ENCODE measurements around the gene HYDIN.

HYDIN gene

DNA sequence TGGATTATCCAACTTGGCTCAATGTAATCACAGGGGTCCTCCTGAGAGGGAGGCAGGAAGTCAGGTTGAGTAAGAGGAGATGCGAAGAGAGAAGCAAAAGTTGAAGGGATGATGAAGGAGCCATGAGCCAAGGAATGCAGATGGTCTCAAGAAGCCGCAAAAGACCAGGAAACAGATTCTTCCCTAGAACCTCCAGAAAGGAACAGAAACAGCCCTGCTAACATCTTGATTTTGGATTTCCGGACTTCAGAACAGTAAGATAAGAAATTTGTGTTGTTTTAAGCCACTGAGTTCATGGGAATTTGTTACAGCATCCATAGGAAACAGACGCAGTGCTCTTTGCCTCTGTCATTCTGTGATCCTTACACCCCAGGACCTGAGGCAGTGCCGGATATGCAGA lies 31.9 kb upstream of the HYDIN start:
- H3K56ac ChIP-seq (ENCODE audit: low read length), result no peak overlapping the region
- no peak for DNase-seq
- no peak overlapping the region for H3K27ac ChIP-seq (ENCODE audit: low read depth, low read length)
- H2AK5ac ChIP-seq (ENCODE audit: low read length), result no peak overlapping the region
- H3K79me1 ChIP-seq (ENCODE audit: low read length), result no peaks in the 10 kb centered on the region
- H2BK120ac ChIP-seq (ENCODE audit: low read depth, low read length), result no peak overlapping the region
- H3K4me3 ChIP-seq (ENCODE audit: low read length), result no peak overlapping the region
- no peak overlapping the region for H3K9ac ChIP-seq (ENCODE audit: low read length)
- no CpG with 5 or more reads among the region's 5 CpGs for WGBS (ENCODE audit: extremely low coverage, insufficient coverage, low lambda C conversion rate)
- no peak overlapping the region for H3K4me2 ChIP-seq (ENCODE audit: low read length)
- H3K36me3 ChIP-seq (ENCODE audit: control insufficient read depth, insufficient read depth, low read length), result no peaks in the 10 kb centered on the region
- H3K79me2 ChIP-seq (ENCODE audit: control insufficient read depth, insufficient read depth, low read length), result no peaks in the 10 kb centered on the region
- no peak overlapping the region for H4K5ac ChIP-seq (ENCODE audit: low read length)
- no peak overlapping the region for H2BK15ac ChIP-seq (replicated peaks; ENCODE audit: low read depth)
- no peak overlapping the region for H3K23ac ChIP-seq (ENCODE audit: low read length)
- H3K4me1 ChIP-seq (ENCODE audit: control insufficient read depth, low read depth, low read length), result no peaks in the 10 kb centered on the region
- H3K18ac ChIP-seq (ENCODE audit: low read length), result no peak overlapping the region
- no peak overlapping the region for H2BK5ac ChIP-seq (ENCODE audit: low read length)
- H3K4ac ChIP-seq (ENCODE audit: low read depth, low read length), result no peak overlapping the region
- H3K27me3 ChIP-seq (ENCODE audit: insufficient read depth, low read length, poor library complexity), result no peaks in the 10 kb centered on the region
- no peak overlapping the region for H4K8ac ChIP-seq (ENCODE audit: low read depth, low read length)

DNA sequence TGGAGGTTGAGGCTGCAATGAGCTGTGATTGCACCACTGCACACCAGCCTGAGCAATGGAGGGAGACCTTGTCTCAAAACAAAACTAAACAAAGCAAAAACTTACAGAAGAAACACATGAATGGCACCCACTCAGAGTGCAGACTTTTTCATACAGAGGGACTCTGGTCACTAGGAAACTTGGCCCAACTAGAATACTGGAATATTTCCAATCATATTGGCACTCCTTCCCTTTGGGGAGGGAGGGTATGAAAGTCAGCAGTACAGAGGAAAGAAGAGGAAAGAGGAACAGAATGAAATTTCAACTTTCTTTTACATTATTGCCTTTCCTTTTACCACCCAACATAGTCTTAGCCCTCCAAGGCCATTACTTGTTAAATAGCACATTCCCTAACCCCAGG lies 30.5 kb upstream of the HYDIN start:
- H2BK5ac ChIP-seq (ENCODE audit: low read length), result no peak overlapping the region
- H3K27me3 ChIP-seq (ENCODE audit: insufficient read depth, low read length, poor library complexity), result no peaks in the 10 kb centered on the region
- no peaks in the 10 kb centered on the region for H3K4me1 ChIP-seq (ENCODE audit: control insufficient read depth, low read depth, low read length)
- H3K23ac ChIP-seq (ENCODE audit: low read length), result no peak overlapping the region
- H4K5ac ChIP-seq (ENCODE audit: low read length), result no peak overlapping the region
- DNase-seq, result no peak
- H3K27ac ChIP-seq (ENCODE audit: low read depth, low read length), result no peak overlapping the region
- H3K36me3 ChIP-seq (ENCODE audit: control insufficient read depth, insufficient read depth, low read length), result no peaks in the 10 kb centered on the region
- no peak overlapping the region for H3K18ac ChIP-seq (ENCODE audit: low read length)
- no peak overlapping the region for H4K8ac ChIP-seq (ENCODE audit: low read depth, low read length)
- H3K4ac ChIP-seq (ENCODE audit: low read depth, low read length), result no peak overlapping the region
- no peak overlapping the region for H2BK120ac ChIP-seq (ENCODE audit: low read depth, low read length)
- H2AK5ac ChIP-seq (ENCODE audit: low read length), result no peak overlapping the region
- H3K4me3 ChIP-seq (ENCODE audit: low read length), result no peak overlapping the region
- no peak overlapping the region for H3K4me2 ChIP-seq (ENCODE audit: low read length)
- no peak overlapping the region for H3K9ac ChIP-seq (ENCODE audit: low read length)
- H3K79me1 ChIP-seq (ENCODE audit: low read length), result no peaks in the 10 kb centered on the region
- H3K79me2 ChIP-seq (ENCODE audit: control insufficient read depth, insufficient read depth, low read length), result no peaks in the 10 kb centered on the region
- no peak overlapping the region for H2BK15ac ChIP-seq (replicated peaks; ENCODE audit: low read depth)
- H3K56ac ChIP-seq (ENCODE audit: low read length), result no peak overlapping the region

DNA sequence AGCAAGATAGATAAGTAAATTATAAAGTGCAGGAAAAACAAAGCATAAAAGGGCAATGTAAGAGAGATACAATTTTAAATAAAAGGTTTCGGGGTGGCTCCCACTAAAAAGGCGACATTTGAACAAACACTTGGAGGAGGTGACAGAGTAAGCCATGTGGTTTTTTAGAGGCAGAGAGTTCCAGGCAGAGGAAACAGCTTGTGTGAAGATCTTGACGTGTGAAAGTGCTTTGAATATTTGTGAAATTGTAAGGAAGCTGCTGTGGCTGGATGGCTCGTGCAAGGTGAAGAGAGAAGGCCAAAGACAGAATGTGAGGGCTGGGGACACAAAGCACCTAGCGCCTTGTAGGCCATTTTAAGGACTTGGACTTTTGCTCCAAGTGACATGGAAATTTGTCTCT lies 28.6 kb upstream of the HYDIN start:
- H3K36me3 ChIP-seq (ENCODE audit: control insufficient read depth, insufficient read depth, low read length), result no peaks in the 10 kb centered on the region
- no CpG with 5 or more reads among the region's 5 CpGs for WGBS (ENCODE audit: extremely low coverage, insufficient coverage, low lambda C conversion rate)
- no peak overlapping the region for H3K4me3 ChIP-seq (ENCODE audit: low read length)
- H3K79me1 ChIP-seq (ENCODE audit: low read length), result no peaks in the 10 kb centered on the region
- H4K8ac ChIP-seq (ENCODE audit: low read depth, low read length), result no peak overlapping the region
- H2BK120ac ChIP-seq (ENCODE audit: low read depth, low read length), result no peak overlapping the region
- no peak overlapping the region for H2AK5ac ChIP-seq (ENCODE audit: low read length)
- H3K18ac ChIP-seq (ENCODE audit: low read length), result no peak overlapping the region
- DNase-seq, result no peak
- no peak overlapping the region for H4K5ac ChIP-seq (ENCODE audit: low read length)
- no peak overlapping the region for H3K4me2 ChIP-seq (ENCODE audit: low read length)
- H3K56ac ChIP-seq (ENCODE audit: low read length), result no peak overlapping the region
- H3K27ac ChIP-seq (ENCODE audit: low read depth, low read length), result no peak overlapping the region
- H3K27me3 ChIP-seq (ENCODE audit: insufficient read depth, low read length, poor library complexity), result no peaks in the 10 kb centered on the region
- no peak overlapping the region for H3K23ac ChIP-seq (ENCODE audit: low read length)
- no peak overlapping the region for H3K4ac ChIP-seq (ENCODE audit: low read depth, low read length)
- H3K79me2 ChIP-seq (ENCODE audit: control insufficient read depth, insufficient read depth, low read length), result no peaks in the 10 kb centered on the region
- no peak overlapping the region for H2BK15ac ChIP-seq (replicated peaks; ENCODE audit: low read depth)
- no peak overlapping the region for H2BK5ac ChIP-seq (ENCODE audit: low read length)
- no peaks in the 10 kb centered on the region for H3K4me1 ChIP-seq (ENCODE audit: control insufficient read depth, low read depth, low read length)
- H3K9ac ChIP-seq (ENCODE audit: low read length), result no peak overlapping the region

DNA sequence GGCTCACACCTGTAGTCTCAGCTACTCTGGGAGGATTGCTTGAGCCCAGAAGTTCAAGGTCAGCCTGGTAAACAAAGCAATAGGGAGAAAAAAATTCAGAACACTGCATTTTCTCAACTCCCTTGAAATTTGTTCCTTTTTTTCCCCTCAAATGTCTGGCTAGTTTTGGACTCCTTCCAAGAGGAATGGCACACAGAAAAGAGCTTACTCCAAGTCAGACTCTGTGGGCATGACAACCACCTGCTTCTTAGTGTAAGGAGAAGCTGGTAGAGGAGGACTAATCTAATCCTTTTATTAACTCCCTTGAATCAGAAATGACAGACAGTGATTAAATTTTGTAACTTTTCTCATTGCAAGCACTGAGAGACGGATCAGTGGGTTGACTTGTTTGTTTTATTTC lies 27.9 kb upstream of the HYDIN start:
- H3K23ac ChIP-seq (ENCODE audit: low read length), result no peak overlapping the region
- no peaks in the 10 kb centered on the region for H3K79me1 ChIP-seq (ENCODE audit: low read length)
- H3K79me2 ChIP-seq (ENCODE audit: control insufficient read depth, insufficient read depth, low read length), result no peaks in the 10 kb centered on the region
- no peak overlapping the region for H2BK120ac ChIP-seq (ENCODE audit: low read depth, low read length)
- no peak for DNase-seq
- H2AK5ac ChIP-seq (ENCODE audit: low read length), result no peak overlapping the region
- no peaks in the 10 kb centered on the region for H3K36me3 ChIP-seq (ENCODE audit: control insufficient read depth, insufficient read depth, low read length)
- no peak overlapping the region for H3K56ac ChIP-seq (ENCODE audit: low read length)
- H4K5ac ChIP-seq (ENCODE audit: low read length), result no peak overlapping the region
- no peak overlapping the region for H2BK15ac ChIP-seq (replicated peaks; ENCODE audit: low read depth)
- no peak overlapping the region for H3K4ac ChIP-seq (ENCODE audit: low read depth, low read length)
- no peaks in the 10 kb centered on the region for H3K27me3 ChIP-seq (ENCODE audit: insufficient read depth, low read length, poor library complexity)
- no peak overlapping the region for H3K18ac ChIP-seq (ENCODE audit: low read length)
- H2BK5ac ChIP-seq (ENCODE audit: low read length), result no peak overlapping the region
- no peak overlapping the region for H4K8ac ChIP-seq (ENCODE audit: low read depth, low read length)
- H3K4me2 ChIP-seq (ENCODE audit: low read length), result no peak overlapping the region
- no CpG with 5 or more reads among the region's 1 CpG for WGBS (ENCODE audit: extremely low coverage, insufficient coverage, low lambda C conversion rate)
- H3K4me1 ChIP-seq (ENCODE audit: control insufficient read depth, low read depth, low read length), result no peaks in the 10 kb centered on the region
- no peak overlapping the region for H3K9ac ChIP-seq (ENCODE audit: low read length)
- H3K4me3 ChIP-seq (ENCODE audit: low read length), result no peak overlapping the region
- H3K27ac ChIP-seq (ENCODE audit: low read depth, low read length), result no peak overlapping the region

DNA sequence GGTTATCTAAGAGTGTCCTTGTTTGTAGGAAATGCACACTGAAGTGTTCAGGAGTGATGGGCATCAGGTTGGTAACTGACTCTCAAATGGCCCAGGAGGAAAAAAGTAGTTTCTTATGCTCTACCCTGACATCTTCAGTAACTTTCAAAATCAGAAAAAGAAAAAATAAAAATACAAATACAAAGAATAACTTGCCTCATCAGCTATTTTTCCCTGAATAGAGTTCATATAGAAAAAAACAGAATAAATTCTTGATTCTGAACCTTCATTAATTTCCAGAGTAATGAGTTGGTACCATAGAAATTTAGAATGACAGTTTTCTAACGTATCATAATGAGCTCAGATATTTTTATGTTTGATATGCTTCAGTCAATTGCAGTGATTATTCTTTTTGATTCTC lies 27.2 kb upstream of the HYDIN start:
- H2AK5ac ChIP-seq (ENCODE audit: low read length), result no peak overlapping the region
- no peak overlapping the region for H2BK15ac ChIP-seq (replicated peaks; ENCODE audit: low read depth)
- WGBS (ENCODE audit: extremely low coverage, insufficient coverage, low lambda C conversion rate), result no CpG with 5 or more reads among the region's 1 CpG

DNA sequence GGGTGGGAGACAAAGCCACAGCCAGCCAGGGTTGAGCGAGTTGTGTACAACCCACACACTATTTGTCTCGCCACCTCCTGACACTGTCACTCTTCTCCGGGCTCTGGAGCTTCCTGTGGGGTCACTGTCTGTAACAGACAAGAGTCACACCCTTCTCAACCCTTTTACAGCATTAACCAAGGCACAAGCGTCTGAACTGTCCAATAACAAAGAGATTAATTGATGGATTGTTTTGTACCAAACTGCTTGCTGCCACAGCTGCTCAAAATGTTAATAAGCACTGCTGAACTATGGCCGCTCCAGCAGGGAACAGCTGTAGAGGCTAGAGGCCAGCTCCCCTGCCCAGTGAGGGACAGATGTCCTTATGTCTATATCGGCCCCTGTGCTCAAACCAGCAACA lies 25.2 kb upstream of the HYDIN start:
- Histone ChIP-seq H3K23ac (ENCODE audit: low read length) (no peak overlapping the region), H4K5ac (ENCODE audit: low read length) (no peak overlapping the region), H3K56ac (ENCODE audit: low read length) (no peak overlapping the region), H4K8ac (ENCODE audit: low read depth, low read length) (no peak overlapping the region), H3K4ac (ENCODE audit: low read depth, low read length) (no peak overlapping the region), H3K27me3 (ENCODE audit: insufficient read depth, low read length, poor library complexity) (no peaks in the 10 kb centered on the region), H3K4me2 (ENCODE audit: low read length) (no peak overlapping the region), H2AK5ac (ENCODE audit: low read length) (no peak overlapping the region), H3K18ac (ENCODE audit: low read length) (no peak overlapping the region), H3K9ac (ENCODE audit: low read length) (no peak overlapping the region), H3K79me2 (ENCODE audit: control insufficient read depth, insufficient read depth, low read length) (no peaks in the 10 kb centered on the region), H2BK15ac (replicated peaks; ENCODE audit: low read depth) (no peak overlapping the region), H3K27ac (ENCODE audit: low read depth, low read length) (no peak overlapping the region), H3K4me1 (ENCODE audit: control insufficient read depth, low read depth, low read length) (peaks cover under 1% of the 10 kb centered on the region), H2BK5ac (ENCODE audit: low read length) (no peak overlapping the region), H3K4me3 (ENCODE audit: low read length) (no peak overlapping the region), H3K36me3 (ENCODE audit: control insufficient read depth, insufficient read depth, low read length) (no peaks in the 10 kb centered on the region), H2BK120ac (ENCODE audit: low read depth, low read length) (no peak overlapping the region), H3K79me1 (ENCODE audit: low read length) (no peaks in the 10 kb centered on the region)
- no peak for DNase-seq
- whole genome bisulfite sequencing (ENCODE audit: extremely low coverage, insufficient coverage, low lambda C conversion rate), result no CpG with 5 or more reads among the region's 6 CpGs

More for the DNA sequence above, 27.2 kb upstream of the HYDIN start:
- Histone ChIP-seq H3K79me2 (ENCODE audit: control insufficient read depth, insufficient read depth, low read length) (no peaks in the 10 kb centered on the region), H3K23ac (ENCODE audit: low read length) (no peak overlapping the region), H3K27ac (ENCODE audit: low read depth, low read length) (no peak overlapping the region), H3K4me1 (ENCODE audit: control insufficient read depth, low read depth, low read length) (no peaks in the 10 kb centered on the region), H3K18ac (ENCODE audit: low read length) (no peak overlapping the region), H3K4ac (ENCODE audit: low read depth, low read length) (no peak overlapping the region), H4K5ac (ENCODE audit: low read length) (no peak overlapping the region), H3K79me1 (ENCODE audit: low read length) (no peaks in the 10 kb centered on the region), H3K56ac (ENCODE audit: low read length) (no peak overlapping the region), H3K36me3 (ENCODE audit: control insufficient read depth, insufficient read depth, low read length) (no peaks in the 10 kb centered on the region), H3K9ac (ENCODE audit: low read length) (no peak overlapping the region), H2BK120ac (ENCODE audit: low read depth, low read length) (no peak overlapping the region), H3K27me3 (ENCODE audit: insufficient read depth, low read length, poor library complexity) (no peaks in the 10 kb centered on the region), H3K4me3 (ENCODE audit: low read length) (no peak overlapping the region), H2BK5ac (ENCODE audit: low read length) (no peak overlapping the region), H3K4me2 (ENCODE audit: low read length) (no peak overlapping the region), H4K8ac (ENCODE audit: low read depth, low read length) (no peak overlapping the region)
- no peak for DNase-seq

All from mesendoderm (in vitro differentiated cells).